Liver (tissue), 9 donors: Measurements from ENCODE around the gene CSNK2B. TPM values are rescaled to one million over a fixed set of nuclear protein-coding genes. Genes with fewer than 3 reads are reported as not detected.

Experiments
- DNase-seq: peaks from one replicate; pipeline ENCODE4 v3.0.0-alpha.2; 2017; ENCODE audit warnings: low spot score
- H3K27ac ChIP-seq, 2 donors: one replicate each; pipeline ENCODE4 v1.7.0; 2013; ENCODE audit warnings: inconsistent platforms in 2 of 2, low read length in 2 of 2, control low read depth in 1 of 2, low read depth in 1 of 2, mild to moderate bottlenecking in 1 of 2
- H3K27me3 ChIP-seq, 4 donors: one replicate each; pipeline versions ENCODE4 v1.6.1 to v1.7.0; 2013; ENCODE audit warnings: low read length in 3 of 4, inconsistent platforms in 1 of 4, mild to moderate bottlenecking in 1 of 4, moderate library complexity in 1 of 4; ENCODE audit not compliant: control insufficient read depth in 4 of 4, insufficient read depth in 4 of 4
- H3K36me3 ChIP-seq, 4 donors: one replicate each; pipeline versions ENCODE4 v1.6.1 to v1.7.0; 2013; ENCODE audit warnings: low read length in 3 of 4, mild to moderate bottlenecking in 3 of 4, low read depth in 1 of 4, moderate library complexity in 1 of 4; ENCODE audit not compliant: control insufficient read depth in 4 of 4, insufficient read depth in 3 of 4
- H3K4me1 ChIP-seq, 4 donors: one replicate each; pipeline versions ENCODE4 v1.6.1 to v1.7.0; 2013; ENCODE audit warnings: low read length in 3 of 4, mild to moderate bottlenecking in 3 of 4, moderate library complexity in 1 of 4; ENCODE audit not compliant: control insufficient read depth in 4 of 4, insufficient read depth in 4 of 4
- H3K4me3 ChIP-seq, 3 donors: one replicate each; pipeline versions ENCODE4 v1.6.1 to v1.7.0; 2013; ENCODE audit warnings: low read length in 3 of 3, control low read depth in 1 of 3, low read depth in 1 of 3, mild to moderate bottlenecking in 1 of 3
- H3K9ac ChIP-seq, 2 donors: one replicate each; pipeline ENCODE4 v1.7.0; 2013; ENCODE audit warnings: low read length in 2 of 2, mild to moderate bottlenecking in 2 of 2, moderate library complexity in 2 of 2, control low read depth in 1 of 2, low read depth in 1 of 2
- H3K9me3 ChIP-seq, 4 donors: one replicate each; pipeline versions ENCODE4 v1.6.1 to v1.7.0; 2013; ENCODE audit warnings: low read length in 3 of 4; ENCODE audit not compliant: control insufficient read depth in 4 of 4
- CTCF ChIP-seq: fragments of 150-350 bp; IDR thresholded peaks from 2 replicates; pipeline ENCODE4 v1.5.1; 2017; ENCODE audit warnings: improper control_type of control experiment, low read depth, low read length; ENCODE audit not compliant: missing input control
- FOXA1 ChIP-seq: IDR thresholded peaks from 2 replicates; pipeline ENCODE4 v1.6.1; 2016; ENCODE audit warnings: antibody characterized with exemption
- FOXA2 ChIP-seq: IDR thresholded peaks from 2 replicates; pipeline ENCODE4 v1.6.1; 2016; ENCODE audit warnings: antibody characterized with exemption
- HNF4G ChIP-seq: IDR thresholded peaks from 2 replicates; pipeline ENCODE4 v1.6.1; 2016; ENCODE audit warnings: antibody characterized with exemption
- JUND ChIP-seq, 2 donors: IDR thresholded peaks; 2 replicates each; pipeline ENCODE4 v1.6.1; 2016; ENCODE audit warnings: antibody characterized with exemption in 2 of 2
- MAX ChIP-seq: IDR thresholded peaks from 2 replicates; pipeline ENCODE4 v1.6.1; 2016; ENCODE audit warnings: antibody characterized with exemption
- NR2F2 ChIP-seq: IDR thresholded peaks from 2 replicates; pipeline ENCODE4 v1.6.1; 2016; ENCODE audit warnings: antibody characterized with exemption
- REST ChIP-seq: IDR thresholded peaks from 2 replicates; pipeline ENCODE4 v1.6.1; 2016; ENCODE audit warnings: antibody characterized with exemption, mild to moderate bottlenecking
- SP1 ChIP-seq: IDR thresholded peaks from 2 replicates; pipeline ENCODE4 v1.6.1; 2018; ENCODE audit warnings: antibody characterized with exemption, mild to moderate bottlenecking
- TAF1 ChIP-seq: conservative IDR thresholded peaks from 2 replicates; pipeline ENCODE4 v1.6.1; 2016; ENCODE audit warnings: antibody characterized with exemption, mild to moderate bottlenecking
- YY1 ChIP-seq: IDR thresholded peaks from 2 replicates; pipeline ENCODE4 v1.6.1; 2016; ENCODE audit warnings: antibody characterized with exemption, mild to moderate bottlenecking
- WGBS: extraction: QIAGEN DNeasy Blood & Tissue Kit; methylation state at CpG from one replicate; pipeline ENCODE4 v1.1.7; 2013; 5-methylcytosine and 5-hydroxymethylcytosine counted together
- polyA plus RNA-seq, 2 donors: library from polyadenylated mRNA; stranded (reverse) in 1 of 2; unstranded in 1 of 2; fragments of 200-250 nt in 1 of 2; fragments of >200 nt in 1 of 2; fragmentation: Nextera tagmentation in 1 of 2; extraction: Ambion mirVana in 1 of 2; gene quantifications; one replicate each; pipeline versions ENCODE4 v1.2.1 to v1.2.3, GENCODE V29; 2013 to 2015
- total RNA-seq, 2 donors: library from RNA; depleted of rRNA; stranded (reverse); fragments of >200 nt; gene quantifications; one replicate each; pipeline ENCODE4 v1.2.3, GENCODE V29; 2014
- donor health status: healthy.
- donor health status: healthy.
- donor health status: healthy.
- donor health status: healthy.
- donor health status: healthy.

The CSNK2B gene
- total and polyA plus RNA-seq, 4 donors: 58.1 to 108 (median 77.0) TPM

- TF ChIP-seq REST (no peak), TAF1 (no peak), SP1 (no peak), NR2F2 (no peak), CTCF (no peak)
Observed at GRCh38 chr6:31639449-31639861, 26.4 kb upstream of the CSNK2B start (continued).

GRCh38 chr6:31640612-31641011 lies 25.3 kb upstream of the CSNK2B start:
- Histone ChIP-seq H3K9me3 (no peaks in the 10 kb centered on the region), H3K27ac (no peak overlapping the region), H3K4me3 (no peak overlapping the region), H3K27me3 (no peaks in the 10 kb centered on the region), H3K9ac (no peak overlapping the region), H3K4me1 (peaks cover 0 to 25% (median 19%) of the 10 kb centered on the region in 4 donors), H3K36me3 (peaks cover 34 to 89% (median 64%) of the 10 kb centered on the region in 4 donors)
- no peak for DNase-seq
- TF ChIP-seq YY1 (no peak), TAF1 (no peak), FOXA2 (no peak), HNF4G (no peak), MAX (no peak), NR2F2 (no peak), JUND (IDR thresholded peaks at IDR 0.05) (no peak), FOXA1 (no peak), REST (no peak)
- WGBS: 98% methylated on average over 6 of the region's 6 CpGs

- 88% methylated on average over 4 of the region's 4 CpGs for WGBS
- DNase-seq: no peak
- Histone ChIP-seq H3K36me3 (peaks cover 31 to 89% (median 64%) of the 10 kb centered on the region in 4 donors), H3K4me3 (no peak overlapping the region), H3K27ac (no peak overlapping the region), H3K9me3 (no peaks in the 10 kb centered on the region), H3K4me1 (peaks cover 0 to 25% (median 19%) of the 10 kb centered on the region in 4 donors), H3K27me3 (no peaks in the 10 kb centered on the region), H3K9ac (no peak overlapping the region)
- TF ChIP-seq HNF4G: no peak
- no peak for TF ChIP-seq TAF1
Observed at GRCh38 chr6:31641370-31641769, 24.5 kb upstream of the CSNK2B start.
